Activated T-helper 17 cell treated with anti-CD3 and anti-CD28 coated beads, Interleukin-2, amount 50 U/mL, for 72 hours (primary cell): ENCODE results near the gene MOCOS. TPM values are rescaled to one million over a fixed set of nuclear protein-coding genes. Genes with fewer than 3 reads are reported as not detected.

ENCODE experiments used
- ATAC-seq: fragments of 150-1000 bp; cut with Tn5 transposase; replicated peaks from 2 replicates; pipeline ENCODE4 v1.10.0; 2021; ENCODE audit warnings: mild to moderate bottlenecking, moderate library complexity
- H3K27ac Mint-ChIP-seq: one replicate; pipeline ENCODE4 v1.8.0; 2022; ENCODE audit warnings: mixed read lengths
- H3K27me3 Mint-ChIP-seq: one replicate; pipeline ENCODE4 v1.8.0; 2022; ENCODE audit warnings: mixed read lengths
- H3K36me3 Mint-ChIP-seq: one replicate; pipeline ENCODE4 v1.8.0; 2022; ENCODE audit warnings: low read depth, mild to moderate bottlenecking, mixed read lengths
- H3K4me1 Mint-ChIP-seq: one replicate; pipeline ENCODE4 v1.8.0; 2022; ENCODE audit warnings: mixed read lengths
- H3K4me3 Mint-ChIP-seq: one replicate; pipeline ENCODE4 v1.8.0; 2022; ENCODE audit warnings: mild to moderate bottlenecking, mixed read lengths
- H3K9me3 Mint-ChIP-seq: one replicate; pipeline ENCODE4 v1.8.0; 2022; ENCODE audit warnings: mixed read lengths
- total RNA-seq, 2 donors: library from RNA; stranded (reverse); gene quantifications; one replicate each; pipeline ENCODE4 v1.2.3, GENCODE V29; 2022

MOCOS gene
- total RNA-seq, 2 donors from 2014 or later = 0.19 TPM

DNA sequence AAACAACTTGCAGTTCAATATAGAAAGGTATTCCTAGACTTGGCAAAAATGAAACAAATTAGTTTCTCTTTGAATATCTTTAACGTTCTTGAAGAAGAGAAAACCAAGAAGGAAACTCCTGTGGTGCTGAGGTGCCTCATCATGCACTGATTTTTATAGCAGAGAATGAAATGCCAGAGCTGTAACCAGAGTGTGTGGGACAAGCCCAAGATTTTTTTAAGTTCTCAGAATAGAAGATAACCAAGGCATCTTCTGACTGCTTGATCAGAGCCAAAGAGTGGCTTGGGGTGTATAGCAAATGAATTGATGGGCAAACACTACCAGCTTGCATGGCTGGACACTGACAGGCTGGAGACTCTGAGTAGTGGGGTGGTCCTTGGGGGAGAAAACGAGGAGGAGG is 118.1 kb downstream of the MOCOS start:
- Mint-ChIP-seq H3K36me3 (no peaks in the 10 kb centered on the region), H3K27ac (no peak overlapping the region), H3K27me3 (peaks cover 40% of the 10 kb centered on the region), H3K4me3 (no peak overlapping the region), H3K9me3 (no peaks in the 10 kb centered on the region), H3K4me1 (no peaks in the 10 kb centered on the region)
- no peak for ATAC-seq

DNA sequence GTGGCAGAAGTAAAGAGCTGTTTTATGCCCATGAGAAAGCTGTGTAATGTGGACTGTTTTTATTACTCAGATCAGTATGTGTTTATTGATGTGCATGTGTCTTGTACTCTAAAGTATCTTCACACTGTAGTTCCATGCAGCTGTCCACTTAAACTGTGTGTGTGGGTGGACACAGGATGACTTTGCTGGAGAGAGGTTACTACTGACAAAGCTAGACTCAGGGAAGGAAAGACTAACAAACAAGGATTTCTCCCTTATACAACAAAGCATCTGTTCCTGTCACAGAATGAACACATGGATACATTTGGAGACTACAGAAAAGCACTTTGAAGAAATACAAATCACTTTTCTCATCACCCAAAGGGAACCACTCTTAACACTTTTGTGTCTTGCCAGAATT is 120.2 kb downstream of the MOCOS start:
- ATAC-seq = no peak
- Mint-ChIP-seq H3K27ac (no peak overlapping the region), H3K4me3 (no peak overlapping the region)

DNA sequence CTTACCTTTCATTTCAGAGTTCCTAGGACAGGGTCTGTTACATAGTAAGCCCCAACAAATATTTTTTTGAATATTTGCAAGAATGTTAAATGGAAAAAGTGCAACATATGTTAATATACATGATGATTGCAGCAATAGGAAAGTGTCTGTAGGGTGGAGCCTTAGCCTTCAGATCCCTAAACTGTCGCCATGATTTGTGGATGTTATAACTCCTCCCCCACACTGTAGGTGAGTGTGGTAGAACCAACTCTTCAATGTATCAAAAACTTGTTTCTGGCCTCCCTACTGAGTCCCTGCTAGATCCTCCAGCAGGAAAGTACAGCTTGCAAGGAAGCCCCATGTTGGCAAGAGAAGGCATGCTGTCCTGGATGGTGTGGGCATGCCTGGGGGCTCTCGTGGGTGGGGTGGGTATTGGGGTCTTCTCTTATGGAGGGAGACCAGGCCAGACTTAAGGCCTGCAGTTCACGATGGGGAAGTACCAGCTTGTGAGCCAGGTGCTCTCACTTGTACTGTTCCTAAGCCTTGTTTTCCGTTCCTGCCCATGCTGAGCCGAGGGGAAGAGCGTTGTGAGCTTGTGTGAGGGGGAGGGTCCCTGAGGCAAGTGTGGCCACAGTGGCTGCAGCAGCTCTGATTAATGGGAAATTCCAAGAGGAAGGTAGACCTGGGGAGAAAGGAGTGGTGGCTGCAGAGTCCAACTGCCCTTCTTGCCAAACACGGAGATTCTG is 121.6 kb downstream of the MOCOS start:
- no peaks in the 10 kb centered on the region for H3K36me3 Mint-ChIP-seq
- no peaks in the 10 kb centered on the region for H3K9me3 Mint-ChIP-seq
- H3K4me3 Mint-ChIP-seq = no peak overlapping the region
- peaks cover 36% of the 10 kb centered on the region for H3K27me3 Mint-ChIP-seq
- H3K27ac Mint-ChIP-seq = no peak overlapping the region
- ATAC-seq = no peak
- H3K4me1 Mint-ChIP-seq = no peaks in the 10 kb centered on the region

More for the DNA sequence above, 120.2 kb downstream of the MOCOS start:
- no peaks in the 10 kb centered on the region for H3K9me3 Mint-ChIP-seq
- H3K4me1 Mint-ChIP-seq = no peaks in the 10 kb centered on the region
- peaks cover 47% of the 10 kb centered on the region for H3K27me3 Mint-ChIP-seq
- H3K36me3 Mint-ChIP-seq = no peaks in the 10 kb centered on the region

DNA sequence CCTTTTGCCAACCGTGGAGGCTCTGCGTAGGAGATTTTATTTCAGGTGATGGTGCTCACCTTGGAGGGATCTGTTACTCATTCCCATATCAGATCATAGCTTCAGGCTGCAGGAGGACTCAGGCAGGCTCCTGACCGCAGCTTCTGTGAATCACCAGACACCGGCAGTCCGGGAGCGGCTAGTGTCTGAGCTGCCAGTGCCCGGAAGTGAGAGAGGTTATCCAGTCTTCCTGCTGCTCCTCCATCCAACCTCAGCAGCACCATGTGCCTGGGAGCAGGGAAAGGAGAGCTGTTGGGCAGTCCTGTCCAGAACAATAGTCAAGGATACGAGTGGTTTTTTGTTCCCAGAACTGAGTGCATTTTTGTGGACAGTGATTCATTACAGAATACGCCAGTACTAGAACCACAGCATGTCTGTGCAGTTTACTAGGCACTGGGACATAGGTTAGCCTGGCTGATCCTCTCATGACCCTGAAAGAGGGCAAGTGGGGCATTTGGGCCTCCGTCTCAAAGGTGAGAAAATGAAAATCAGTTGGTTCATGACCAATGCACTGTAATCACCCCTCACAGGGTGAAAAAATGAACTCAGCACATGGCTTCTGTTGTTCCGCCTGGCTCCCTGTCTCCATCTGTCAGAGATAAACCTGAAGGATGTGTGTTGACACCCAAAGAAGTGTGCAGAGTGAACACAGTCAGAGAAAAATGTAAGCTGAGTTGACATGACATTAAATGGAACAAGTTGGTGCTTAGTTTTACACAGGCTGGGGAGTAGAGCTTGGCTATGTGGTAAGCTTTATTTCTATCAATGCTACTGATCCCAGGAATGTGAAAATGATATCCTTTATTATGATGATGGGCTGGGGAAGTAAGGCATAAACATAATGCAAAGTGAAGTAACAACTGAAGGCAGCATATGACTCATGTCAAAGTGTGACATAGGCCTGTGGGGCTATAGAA is 122.4 kb downstream of the MOCOS start:
- H3K4me3 Mint-ChIP-seq = no peak overlapping the region
- H3K4me1 Mint-ChIP-seq = no peaks in the 10 kb centered on the region
- ATAC-seq = no peak
- H3K36me3 Mint-ChIP-seq = no peaks in the 10 kb centered on the region
- H3K9me3 Mint-ChIP-seq = no peaks in the 10 kb centered on the region
- peaks cover 31% of the 10 kb centered on the region for H3K27me3 Mint-ChIP-seq
- H3K27ac Mint-ChIP-seq = no peak overlapping the region

DNA sequence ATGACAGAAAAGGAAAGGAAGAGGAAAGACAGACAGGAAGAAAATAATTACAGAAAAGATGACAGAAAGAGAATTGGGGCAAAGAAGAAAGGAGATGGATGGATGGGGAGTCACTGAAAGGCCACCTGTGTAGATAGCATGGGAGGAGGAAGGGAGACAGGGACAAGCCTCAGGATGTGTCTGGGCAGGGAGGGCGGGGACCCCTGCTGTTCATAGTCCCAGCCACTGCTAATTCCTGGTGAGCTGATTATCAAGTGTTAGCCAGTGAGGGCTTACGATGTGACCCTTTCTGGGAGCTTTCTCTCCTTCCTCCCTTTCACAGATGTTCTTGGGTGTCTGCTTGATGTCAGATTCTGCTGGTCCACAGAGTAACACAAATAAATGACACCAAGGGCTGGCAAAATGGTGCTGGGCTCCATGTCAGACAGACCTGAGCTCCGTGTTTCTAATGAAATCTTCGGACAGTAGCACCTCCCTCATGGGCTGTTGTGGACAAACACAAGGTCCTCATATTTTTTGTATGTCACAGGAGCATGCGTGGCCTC is 123.8 kb downstream of the MOCOS start:
- H3K27me3 Mint-ChIP-seq = peaks cover 29% of the 10 kb centered on the region
- no peak overlapping the region for H3K27ac Mint-ChIP-seq
- no peaks in the 10 kb centered on the region for H3K9me3 Mint-ChIP-seq
- H3K36me3 Mint-ChIP-seq = no peaks in the 10 kb centered on the region
- no peaks in the 10 kb centered on the region for H3K4me1 Mint-ChIP-seq
- ATAC-seq = no peak
- H3K4me3 Mint-ChIP-seq = no peak overlapping the region

DNA sequence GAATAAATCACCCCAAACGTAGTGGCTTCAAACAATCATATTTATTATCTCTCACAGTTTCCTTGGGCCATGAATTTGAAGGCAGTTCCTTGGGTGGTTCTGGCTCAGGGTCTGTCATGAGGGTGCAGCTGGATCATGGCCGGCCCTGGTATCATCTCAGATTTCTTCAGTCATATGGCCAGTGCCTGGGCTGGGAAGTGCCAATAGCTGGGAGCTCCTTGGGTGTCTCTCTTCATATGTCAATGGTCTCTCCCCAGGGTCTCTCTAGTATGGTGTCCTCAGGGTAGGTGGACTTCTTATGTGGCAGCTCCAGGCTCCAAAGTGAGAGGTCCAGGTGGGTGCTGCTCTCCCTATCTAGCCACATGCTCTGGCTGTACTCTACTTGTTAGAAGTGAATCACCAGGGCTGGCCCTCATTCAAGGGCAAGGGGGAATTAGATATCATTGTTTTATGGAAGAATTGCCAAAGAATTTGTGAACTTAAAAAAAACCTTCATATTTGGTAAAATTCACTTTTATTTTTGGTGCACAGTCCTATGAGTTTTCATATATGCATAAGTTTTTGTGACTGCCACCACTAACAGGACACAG is 125.6 kb downstream of the MOCOS start:
- ATAC-seq = no peak
- Mint-ChIP-seq H3K4me3 (no peak overlapping the region), H3K9me3 (no peaks in the 10 kb centered on the region), H3K36me3 (no peaks in the 10 kb centered on the region), H3K27me3 (peaks cover 26% of the 10 kb centered on the region), H3K27ac (no peak overlapping the region), H3K4me1 (no peaks in the 10 kb centered on the region)

DNA sequence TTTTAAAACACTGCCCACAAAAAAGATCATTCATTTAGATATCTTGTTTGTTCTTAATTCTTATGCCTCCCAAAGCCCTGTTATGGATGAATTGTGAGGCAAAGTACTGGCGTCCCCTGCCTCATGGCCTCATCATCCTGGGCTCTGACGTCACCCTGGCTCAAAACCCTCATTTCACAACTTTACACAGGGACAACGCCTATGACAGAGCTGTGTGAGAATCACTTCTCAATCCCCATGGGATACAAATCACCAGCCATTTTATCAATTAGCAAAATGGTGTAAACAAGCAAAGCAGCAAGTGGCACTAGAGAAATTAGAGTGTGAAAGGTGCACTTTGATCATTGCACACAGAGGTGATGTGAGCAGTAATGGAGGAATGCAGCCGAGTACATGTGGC is 126.8 kb downstream of the MOCOS start:
- H3K27ac Mint-ChIP-seq = no peak overlapping the region
- no peak for ATAC-seq

DNA sequence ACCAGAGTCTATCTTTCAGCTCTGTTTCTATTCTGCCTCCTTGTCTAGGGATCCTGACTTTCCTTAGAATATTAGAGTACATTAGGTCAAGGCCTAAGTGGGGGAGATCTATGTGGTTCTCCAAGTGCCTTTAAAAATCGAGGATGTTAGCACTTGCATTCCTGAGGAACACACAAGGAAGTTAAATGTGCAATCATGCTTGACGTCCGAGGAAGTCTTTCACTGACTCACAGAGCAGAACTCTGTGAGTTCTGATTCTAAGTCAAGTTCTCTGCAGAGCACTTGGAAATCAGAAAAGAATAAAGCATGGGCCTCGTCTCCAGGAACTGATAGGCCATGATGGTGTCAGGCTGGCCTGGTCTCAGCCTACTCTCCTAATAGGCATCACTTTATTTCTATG is 127.5 kb downstream of the MOCOS start:
- H3K27me3 Mint-ChIP-seq = peaks cover 30% of the 10 kb centered on the region
- no peak overlapping the region for H3K4me3 Mint-ChIP-seq
- no peaks in the 10 kb centered on the region for H3K36me3 Mint-ChIP-seq
- ATAC-seq = no peak
- H3K4me1 Mint-ChIP-seq = no peaks in the 10 kb centered on the region
- peaks cover 7% of the 10 kb centered on the region for H3K9me3 Mint-ChIP-seq
- no peak overlapping the region for H3K27ac Mint-ChIP-seq

More for the DNA sequence above, 126.8 kb downstream of the MOCOS start:
- Mint-ChIP-seq H3K4me1 (no peaks in the 10 kb centered on the region), H3K36me3 (no peaks in the 10 kb centered on the region), H3K9me3 (peaks cover 4% of the 10 kb centered on the region), H3K27me3 (peaks cover 29% of the 10 kb centered on the region), H3K4me3 (no peak overlapping the region)

DNA sequence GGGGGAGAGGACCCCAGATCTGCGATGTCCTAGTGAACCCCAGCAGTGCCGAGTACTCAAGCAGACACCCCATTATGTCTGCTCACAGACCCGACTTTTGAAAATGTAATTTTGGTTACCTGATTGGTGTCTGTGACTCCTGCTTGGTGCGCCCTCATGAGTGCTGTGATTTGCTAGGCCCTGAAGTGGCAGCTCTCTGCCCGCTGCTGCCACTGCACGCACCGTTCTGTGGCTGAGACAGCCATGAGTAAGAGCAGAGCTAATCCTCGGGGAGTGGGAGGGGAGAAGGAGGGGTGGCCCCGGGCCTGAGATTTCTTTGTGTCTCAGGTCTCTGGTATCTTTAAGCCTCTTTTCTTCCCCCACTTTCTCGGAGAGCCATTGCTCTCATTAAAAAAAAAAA is 128.4 kb downstream of the MOCOS start:
- Mint-ChIP-seq H3K9me3 (peaks cover 10% of the 10 kb centered on the region), H3K4me3 (no peak overlapping the region), H3K4me1 (no peaks in the 10 kb centered on the region), H3K36me3 (no peaks in the 10 kb centered on the region), H3K27ac (no peak overlapping the region), H3K27me3 (peaks cover 32% of the 10 kb centered on the region)
- ATAC-seq = no peak

DNA sequence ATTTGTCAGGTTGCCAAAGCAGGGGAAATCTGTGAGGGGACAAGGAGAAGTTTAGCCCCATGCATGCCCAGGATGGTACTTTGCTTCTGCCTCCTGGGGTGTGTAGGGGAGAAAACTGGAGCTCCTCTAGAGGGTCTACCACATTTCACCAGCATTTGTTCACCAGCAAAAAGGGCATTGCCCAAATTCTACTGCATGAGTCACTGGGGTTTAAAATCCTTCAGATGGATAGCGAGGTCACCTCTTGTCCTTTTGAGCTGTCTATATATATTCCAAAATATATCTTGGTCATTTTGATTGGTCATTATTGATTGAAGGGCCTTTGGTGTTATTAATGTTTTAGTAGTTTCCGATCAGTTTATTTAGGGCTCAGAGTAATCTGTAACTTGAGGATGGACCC is 128.9 kb downstream of the MOCOS start:
- peaks cover 10% of the 10 kb centered on the region for H3K9me3 Mint-ChIP-seq

More for the DNA sequence above, 128.9 kb downstream of the MOCOS start:
- no peak for ATAC-seq
- Mint-ChIP-seq H3K27ac (no peak overlapping the region), H3K27me3 (peaks cover 27% of the 10 kb centered on the region), H3K4me1 (no peaks in the 10 kb centered on the region), H3K36me3 (no peaks in the 10 kb centered on the region), H3K4me3 (no peak overlapping the region)

Other genes starting within 250 kb of the MOCOS start
- gene RPRD1A, start 119.9 kb upstream of the MOCOS start, total RNA-seq = 10 to 100 TPM; 16.3 to 28.9 TPM
- 10 to 100 TPM; 29.2 to 41.7 TPM for gene SLC39A6, start 58.2 kb upstream of the MOCOS start, total RNA-seq
- gene ELP2, start 57.6 kb upstream of the MOCOS start, total RNA-seq = 10 to 100 TPM; 78.3 to 95.8 TPM
- not detected for gene FHOD3, start 110.2 kb downstream of the MOCOS start, total RNA-seq